Mesodermal cell (in vitro differentiated cells): ENCODE data around the gene WNK2.
A peak's percentile ranks its signal among the peaks of the same experiment; 100 is the strongest.

ENCODE experiments used
- H3K27ac ChIP-seq: 2 replicates; pipeline ENCODE4 v1.7.0; 2013; ENCODE audit warnings: mild to moderate bottlenecking, low read depth, low read length, moderate library complexity; ENCODE audit not compliant: severe bottlenecking
- H3K36me3 ChIP-seq: 2 replicates; pipeline ENCODE4 v1.7.1; 2013; ENCODE audit warnings: mild to moderate bottlenecking, low read length, moderate library complexity; ENCODE audit not compliant: control insufficient read depth, insufficient read depth
- H3K4me1 ChIP-seq: one replicate; pipeline ENCODE4 v1.7.1; 2013; ENCODE audit warnings: mild to moderate bottlenecking, low read length; ENCODE audit not compliant: insufficient read depth, control insufficient read depth, poor library complexity, severe bottlenecking
- H3K4me3 ChIP-seq: 2 replicates; pipeline ENCODE4 v1.7.0; 2013; ENCODE audit warnings: low read length, control low read depth, mild to moderate bottlenecking; ENCODE audit not compliant: insufficient read depth, poor library complexity, severe bottlenecking; ENCODE audit errors: extremely low read depth
- H3K9me3 ChIP-seq: 2 replicates; pipeline ENCODE4 v1.7.1; 2013; ENCODE audit warnings: mild to moderate bottlenecking, low read length, moderate library complexity; ENCODE audit not compliant: control insufficient read depth
- WGBS, 2 experiments: methylation state at CpG; one replicate each; pipeline ENCODE4 v1.1.5; 2013; ENCODE audit warnings: missing lambda C conversion rate in 2 of 2; ENCODE audit not compliant: insufficient coverage in 2 of 2; 5-methylcytosine and 5-hydroxymethylcytosine counted together

Gene WNK2

DNA sequence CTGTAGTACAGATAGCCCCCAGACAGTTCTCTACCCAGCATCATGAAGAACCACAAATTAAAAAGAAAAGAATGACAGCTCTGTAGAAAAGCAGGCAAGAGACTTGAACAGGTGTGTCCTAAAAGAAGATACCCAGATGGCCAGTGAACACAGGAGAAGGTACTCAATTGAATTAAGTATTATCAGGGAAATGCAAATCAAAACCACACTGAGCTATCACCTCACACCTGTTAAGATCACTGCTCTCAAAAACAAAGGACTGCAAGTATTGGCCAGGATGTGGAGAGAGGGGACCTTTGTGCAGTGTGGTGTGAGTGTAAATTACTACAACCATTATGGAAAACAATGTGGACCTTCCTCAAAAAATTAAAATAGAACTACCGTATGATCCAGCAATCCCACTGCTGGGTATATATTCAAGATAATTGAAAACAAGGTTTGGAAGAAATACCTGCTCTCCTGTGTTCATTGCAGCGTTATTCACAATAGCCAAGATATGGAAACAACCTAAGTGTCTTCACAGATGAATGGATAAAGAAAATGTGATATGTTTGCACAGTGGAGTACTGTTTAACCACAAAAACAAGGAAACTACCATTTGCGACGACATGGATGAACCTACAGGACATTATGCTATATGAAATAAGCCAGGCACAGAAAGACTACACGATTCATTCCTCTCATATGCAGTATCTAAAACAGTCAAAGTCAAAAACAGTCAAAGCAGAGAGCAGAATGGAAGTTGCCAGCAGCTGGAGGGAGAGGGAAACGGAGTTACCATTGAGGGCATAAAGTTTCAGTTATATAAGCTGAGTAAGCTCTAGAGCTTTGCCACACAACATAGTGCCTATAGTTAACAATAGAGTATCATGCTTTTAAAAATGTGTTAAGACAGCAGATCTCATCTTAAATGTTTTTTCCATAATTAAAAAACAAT is 102.6 kb downstream of the WNK2 start:
- Histone ChIP-seq H3K4me1 (peaks cover 9% of the 10 kb centered on the region), H3K9me3 (no peaks in the 10 kb centered on the region), H3K4me3 (no peak overlapping the region), H3K36me3 (no peaks in the 10 kb centered on the region), H3K27ac (no peak overlapping the region)
- 83 to 93% methylated on average over 1 to 2 of the region's 6 CpGs for WGBS, 2 experiments

DNA sequence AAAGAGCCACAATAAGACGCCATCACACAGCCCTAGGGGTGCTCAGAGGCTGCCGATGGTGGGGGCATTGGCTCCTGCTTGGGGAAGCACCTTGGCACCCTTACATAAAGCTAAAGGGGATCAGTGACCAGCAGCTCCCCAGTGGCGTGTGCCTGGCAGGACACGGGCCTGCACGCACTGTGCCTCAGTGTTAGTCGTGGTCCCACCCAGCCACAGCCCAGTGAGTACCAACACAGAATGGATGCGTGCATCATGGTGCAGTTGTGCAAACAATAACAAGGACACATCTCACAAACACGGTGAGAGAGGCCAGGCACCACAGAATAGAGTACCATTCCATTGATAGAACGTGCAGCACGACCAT is 103.2 kb downstream of the WNK2 start:
- WGBS, 2 experiments: 87 to 96% methylated on average over 9 to 10 of the region's 10 CpGs
- H3K36me3 ChIP-seq: no peaks in the 10 kb centered on the region
- no peaks in the 10 kb centered on the region for H3K9me3 ChIP-seq
- H3K4me3 ChIP-seq: no peak overlapping the region
- H3K27ac ChIP-seq: no peak overlapping the region
- H3K4me1 ChIP-seq: peaks cover 9% of the 10 kb centered on the region

DNA sequence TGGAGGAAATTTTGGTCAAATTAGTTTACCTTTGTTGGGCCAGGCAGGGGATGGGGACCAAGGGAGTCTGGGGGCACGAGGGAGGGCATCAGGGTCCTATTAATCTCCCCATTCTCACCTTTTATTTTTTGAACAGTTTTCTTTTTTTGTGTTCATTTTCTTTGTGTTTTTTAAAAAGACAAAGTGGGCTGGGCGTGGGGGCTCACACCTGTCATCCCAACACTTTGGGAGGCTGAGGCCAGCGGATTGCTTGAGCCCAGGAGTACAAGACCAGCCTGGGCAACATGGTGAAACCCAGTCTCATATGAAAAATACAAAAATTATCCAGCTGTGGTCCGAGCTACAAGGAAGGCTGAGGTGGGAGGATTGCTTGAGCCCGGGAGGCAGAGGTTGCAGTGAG is 103.7 kb downstream of the WNK2 start:
- no peaks in the 10 kb centered on the region for H3K9me3 ChIP-seq
- no peaks in the 10 kb centered on the region for H3K36me3 ChIP-seq
- no peak overlapping the region for H3K27ac ChIP-seq
- peaks cover 9% of the 10 kb centered on the region for H3K4me1 ChIP-seq
- WGBS, 2 experiments: 88 to 93% methylated on average over 2 to 3 of the region's 5 CpGs
- H3K4me3 ChIP-seq: no peak overlapping the region

DNA sequence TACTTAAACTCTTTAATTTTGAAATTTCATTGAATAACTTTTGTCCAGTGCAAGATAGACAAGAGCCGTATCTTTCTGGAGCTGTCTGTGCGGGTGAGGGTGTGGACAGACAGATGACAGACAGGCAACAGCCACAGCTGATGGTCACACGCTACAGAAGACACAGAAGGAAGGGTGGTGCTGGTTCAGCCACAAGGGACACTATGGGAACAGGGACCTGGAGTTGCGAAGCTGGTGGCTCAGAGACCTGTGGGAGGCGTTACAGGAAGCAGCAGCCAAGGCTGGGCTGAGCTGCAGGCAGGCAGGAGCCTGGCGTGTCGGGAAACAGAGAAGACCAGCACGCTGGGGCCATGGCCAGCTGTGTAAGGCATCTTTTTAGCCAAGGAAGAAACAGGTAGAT is 104.4 kb downstream of the WNK2 start:
- Histone ChIP-seq H3K36me3 (no peaks in the 10 kb centered on the region), H3K27ac (no peak overlapping the region), H3K4me3 (no peak overlapping the region), H3K9me3 (no peaks in the 10 kb centered on the region), H3K4me1 (peaks cover 9% of the 10 kb centered on the region)
- WGBS, 2 experiments: 80 to 84% methylated on average over 7 to 8 of the region's 8 CpGs

DNA sequence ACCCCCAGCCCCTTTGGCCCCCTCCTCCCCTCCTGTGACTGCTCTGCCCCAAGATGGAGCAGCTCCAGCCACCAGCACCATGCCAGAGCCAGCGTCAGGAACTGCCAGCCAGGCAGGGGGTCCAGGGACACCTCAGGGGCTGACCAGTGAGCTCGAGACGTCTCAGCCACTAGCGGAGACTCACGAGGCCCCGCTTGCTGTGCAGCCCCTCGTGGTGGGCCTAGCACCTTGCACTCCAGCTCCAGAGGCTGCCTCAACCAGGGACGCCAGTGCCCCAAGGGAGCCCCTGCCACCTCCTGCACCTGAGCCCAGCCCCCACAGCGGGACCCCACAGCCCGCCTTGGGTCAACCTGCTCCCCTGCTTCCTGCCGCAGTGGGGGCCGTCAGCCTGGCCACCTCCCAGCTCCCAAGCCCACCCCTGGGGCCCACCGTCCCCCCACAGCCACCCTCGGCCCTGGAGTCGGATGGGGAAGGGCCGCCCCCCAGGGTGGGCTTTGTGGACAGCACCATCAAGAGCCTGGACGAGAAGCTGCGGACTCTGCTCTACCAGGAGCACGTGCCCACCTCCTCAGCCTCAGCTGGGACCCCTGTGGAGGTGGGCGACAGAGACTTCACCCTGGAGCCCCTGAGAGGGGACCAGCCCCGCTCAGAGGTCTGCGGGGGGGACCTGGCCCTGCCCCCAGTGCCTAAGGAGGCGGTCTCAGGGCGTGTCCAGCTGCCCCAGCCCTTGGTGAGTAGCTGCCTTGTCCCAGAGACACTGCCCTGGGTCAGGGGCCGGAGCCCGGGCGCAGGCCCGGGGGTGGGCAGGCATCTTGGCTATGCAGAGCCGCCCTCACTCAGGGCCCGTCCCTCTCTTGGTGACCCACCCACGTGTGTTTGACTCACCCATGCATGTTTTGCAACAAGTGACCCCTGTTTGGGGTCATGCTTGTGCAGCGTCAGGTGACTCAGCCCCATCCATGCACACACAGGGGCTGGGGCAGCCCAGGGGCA is 105.2 kb downstream of the WNK2 start:
- Histone ChIP-seq H3K27ac (peak overlapping the region; percentile 23), H3K4me1 (peaks cover 9% of the 10 kb centered on the region), H3K4me3 (no peak overlapping the region), H3K9me3 (no peaks in the 10 kb centered on the region), H3K36me3 (no peaks in the 10 kb centered on the region)
- WGBS, 2 experiments: 81 to 90% methylated on average over 20 to 21 of the region's 32 CpGs

- no peak overlapping the region for H3K4me3 ChIP-seq
- no peaks in the 10 kb centered on the region for H3K9me3 ChIP-seq
- H3K4me1 ChIP-seq: peaks cover 9% of the 10 kb centered on the region
- WGBS, 2 experiments: 93 to 96% methylated on average over 18 to 20 of the region's 21 CpGs
- no peaks in the 10 kb centered on the region for H3K36me3 ChIP-seq
- no peak overlapping the region for H3K27ac ChIP-seq
These were observed 106.8 kb downstream of the WNK2 start for GRCh38 chr9:93290495-93291434.

DNA sequence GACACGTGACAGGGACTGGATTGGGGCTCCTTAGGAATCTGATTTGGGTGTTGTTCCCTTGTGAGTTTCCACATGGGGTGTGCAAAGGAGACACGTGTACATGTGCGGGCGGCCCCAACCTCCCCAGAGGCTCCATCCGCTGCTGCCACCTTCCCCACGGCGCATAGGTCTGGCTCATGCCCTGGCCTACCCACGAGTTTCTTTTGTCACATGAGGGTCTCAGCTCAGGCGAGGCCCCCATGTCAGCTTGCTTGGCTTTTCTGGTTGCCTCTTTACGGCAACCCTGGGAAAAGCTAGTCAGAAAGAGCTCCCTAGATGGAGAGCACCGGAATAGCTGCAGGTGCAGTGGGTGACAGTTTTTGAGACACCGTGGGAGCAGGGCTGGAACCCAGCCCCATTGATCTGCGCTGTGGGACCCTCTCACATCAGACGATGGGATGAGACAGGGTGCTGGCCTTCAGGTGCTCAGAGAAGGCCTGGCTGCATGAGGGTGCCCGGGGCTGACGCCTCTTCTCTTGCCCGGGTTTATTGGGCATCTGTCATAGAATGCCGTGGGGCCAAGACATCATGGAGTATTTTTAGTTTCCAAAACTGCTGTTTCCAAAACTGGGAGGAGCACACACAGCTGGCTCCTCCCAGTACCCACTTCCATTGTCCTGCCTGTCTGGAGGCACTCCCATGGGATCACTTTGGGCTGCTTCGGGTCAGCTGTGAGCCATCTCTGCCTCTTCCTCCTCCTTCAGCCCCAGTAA is 107.8 kb downstream of the WNK2 start:
- 88 to 90% methylated on average over 17 to 19 of the region's 19 CpGs for WGBS, 2 experiments
- Histone ChIP-seq H3K36me3 (no peaks in the 10 kb centered on the region), H3K4me1 (peaks cover 9% of the 10 kb centered on the region), H3K27ac (no peak overlapping the region), H3K4me3 (no peak overlapping the region), H3K9me3 (no peaks in the 10 kb centered on the region)

- H3K4me3 ChIP-seq: no peak overlapping the region
- H3K4me1 ChIP-seq: peaks cover 9% of the 10 kb centered on the region
- no peaks in the 10 kb centered on the region for H3K36me3 ChIP-seq
- no peak overlapping the region for H3K27ac ChIP-seq
- WGBS, 2 experiments: 92 to 95% methylated on average over 9 of the region's 10 CpGs
- no peaks in the 10 kb centered on the region for H3K9me3 ChIP-seq
These were observed 108.3 kb downstream of the WNK2 start for GRCh38 chr9:93292288-93292615.

GRCh38 chr9:93292664-93293328 is 108.9 kb downstream of the WNK2 start:
- H3K36me3 ChIP-seq: no peaks in the 10 kb centered on the region
- WGBS, 2 experiments: 93 to 94% methylated on average over 27 to 43 of the region's 43 CpGs
- no peak overlapping the region for H3K27ac ChIP-seq
- no peak overlapping the region for H3K4me3 ChIP-seq
- H3K9me3 ChIP-seq: no peaks in the 10 kb centered on the region
- peaks cover 9% of the 10 kb centered on the region for H3K4me1 ChIP-seq
